HepG2 (cell line): ENCODE results near the gene DSG2. TPM values are rescaled to one million over a fixed set of nuclear protein-coding genes. Genes with fewer than 3 reads are reported as not detected.

Experiments
- ATAC-seq: fragments of 200-7000 bp; cut with Tn5 transposase; 3 replicates; pipeline ENCODE4 v1.9.1; 2020; ENCODE audit warnings: mild to moderate bottlenecking, moderate library complexity
- BruUV-seq: library from RNA; stranded (reverse); fragments of 400-500 nt; replicated peaks from 2 replicates; lab custom pipeline; 2021; lab: Mats Ljungman, UMichigan
- CTCF ChIA-PET: fragments of 300-600 bp; formaldehyde crosslinking; extraction: SDS; loops from one replicate; lab custom pipeline; 2021; ENCODE audit warnings: low total read pairs, inconsistent platforms, low intra/inter-chr PET ratio; lab: Yijun Ruan, JAX
- POLR2A ChIA-PET: fragments of 350-600 bp; sonication (Branson Sonifier 250); formaldehyde crosslinking; loops from one replicate; lab custom pipeline; 2020; ENCODE audit warnings: antibody characterized with exemption, inconsistent platforms; lab: Yijun Ruan, JAX
- DNase-seq: peaks from one replicate; pipeline ENCODE4 v3.0.0-alpha.2; 2015; ENCODE audit warnings: low spot score
- FAIRE-seq: peaks from 3 replicates; lab custom pipeline; 2011; peaks lifted over from hg19 to GRCh38; lab: Jason Lieb, UNC
- H2AFZ ChIP-seq: one replicate; pipeline ENCODE4 v1.6.1; 2011; ENCODE audit warnings: low read length, inconsistent platforms
- H3K27ac ChIP-seq: fragments of 300-600 bp; 3 replicates; pipeline ENCODE4 v1.8.0; 2011; ENCODE audit warnings: mixed run types, mild to moderate bottlenecking, mixed read lengths, low read length, inconsistent platforms; ENCODE audit not compliant: insufficient read depth; ENCODE audit errors: extremely low read length
- H3K27me3 ChIP-seq, 2 experiments: fragments of 200-600 bp in 1 of 2; 2 replicates in 1 of 2; 3 replicates in 1 of 2; pipeline versions ENCODE4 v1.6.0 to v1.8.0; 2011; ENCODE audit warnings: low read length in 2 of 2, mild to moderate bottlenecking in 2 of 2, moderate library complexity in 2 of 2, inconsistent platforms in 1 of 2; ENCODE audit not compliant: insufficient read depth in 2 of 2, control insufficient read depth in 1 of 2
- H3K36me3 ChIP-seq, 2 experiments: fragments of 200-600 bp in 1 of 2; replicated peaks in 1 of 2; 2 replicates in 1 of 2; 3 replicates in 1 of 2; pipeline versions ENCODE4 v1.5.1 to v1.8.0; 2011; ENCODE audit warnings: low read length in 2 of 2, inconsistent platforms in 1 of 2; ENCODE audit not compliant: insufficient read depth in 2 of 2, control insufficient read depth in 1 of 2
- H3K4me1 ChIP-seq: 2 replicates; pipeline ENCODE4 v1.5.1; 2012; ENCODE audit warnings: low read length, inconsistent platforms; ENCODE audit not compliant: insufficient read depth
- H3K4me2 ChIP-seq: 2 replicates; pipeline ENCODE4 v1.6.0; 2011; ENCODE audit warnings: low read depth, low read length, inconsistent platforms
- H3K4me3 ChIP-seq, 3 experiments: fragments of 200-600 bp in 1 of 3; sonication (generic), shearing (Covaris generic) in 1 of 3; replicated peaks in 1 of 3; 2 replicates each; pipeline ENCODE4 v1.5.1; 2011 to 2016; ENCODE audit warnings: low read length in 3 of 3, inconsistent platforms in 2 of 3, low read depth in 2 of 3, mild to moderate bottlenecking in 2 of 3, control low read depth in 1 of 3, mixed read lengths in 1 of 3; ENCODE audit not compliant: insufficient read depth in 1 of 3
- H3K79me2 ChIP-seq: one replicate; pipeline ENCODE4 v1.6.1; 2011; ENCODE audit warnings: low read length, inconsistent platforms; ENCODE audit not compliant: insufficient read depth
- H3K9ac ChIP-seq: 2 replicates; pipeline ENCODE4 v1.6.0; 2011; ENCODE audit warnings: mild to moderate bottlenecking, low read depth, low read length, inconsistent platforms; ENCODE audit not compliant: insufficient read depth
- H3K9me3 ChIP-seq: 2 replicates; pipeline ENCODE4 v1.5.1; 2012; ENCODE audit warnings: mild to moderate bottlenecking, low read length
- H4K20me1 ChIP-seq: 2 replicates; pipeline ENCODE4 v1.6.0; 2011; ENCODE audit warnings: inconsistent platforms, mild to moderate bottlenecking, low read length, moderate library complexity; ENCODE audit not compliant: insufficient read depth
- ADNP ChIP-seq: sonication (generic); formaldehyde crosslinking; IDR thresholded peaks from 2 replicates; pipeline ENCODE4 v1.4.0; 2020; ENCODE audit warnings: missing genetic modification reagents
- BCL3 ChIP-seq: sonication (generic); formaldehyde crosslinking; IDR thresholded peaks from 2 replicates; pipeline ENCODE4 v1.5.1; 2020; ENCODE audit warnings: mild to moderate bottlenecking, missing genetic modification reagents, moderate library complexity
- HDAC1 ChIP-seq: sonication (generic); formaldehyde crosslinking; IDR thresholded peaks from 2 replicates; pipeline ENCODE4 v1.5.1; 2020; ENCODE audit warnings: mild to moderate bottlenecking, missing genetic modification reagents
- IKZF4 ChIP-seq: sonication (generic); formaldehyde crosslinking; IDR thresholded peaks from 2 replicates; pipeline ENCODE4 v1.5.1; 2020; ENCODE audit warnings: borderline replicate concordance, mild to moderate bottlenecking, low read depth, missing genetic modification reagents; ENCODE audit errors: not compliant biosample characterization
- MAFG ChIP-seq: sonication (generic); formaldehyde crosslinking; IDR thresholded peaks from 2 replicates; pipeline ENCODE4 v1.5.1; 2020; ENCODE audit warnings: mild to moderate bottlenecking, missing genetic modification reagents
- MATR3 ChIP-seq: sonication (generic); formaldehyde crosslinking; IDR thresholded peaks from 2 replicates; pipeline ENCODE4 v1.4.0; 2020; ENCODE audit warnings: missing genetic modification reagents
- NR1H2 ChIP-seq: sonication (generic); formaldehyde crosslinking; IDR thresholded peaks from 2 replicates; pipeline ENCODE4 v1.8.1; 2022; ENCODE audit warnings: low read depth, missing genetic modification reagents, borderline replicate concordance
- RXRA ChIP-seq: sonication (generic); formaldehyde crosslinking; IDR thresholded peaks from 2 replicates; pipeline ENCODE4 v1.5.1; 2020; ENCODE audit warnings: missing genetic modification reagents
- SMAD3 ChIP-seq: sonication (generic); formaldehyde crosslinking; IDR thresholded peaks from 2 replicates; pipeline ENCODE4 v1.4.0; 2020; ENCODE audit warnings: missing genetic modification reagents
- SNAPC2 ChIP-seq: sonication (generic); formaldehyde crosslinking; IDR thresholded peaks from 2 replicates; pipeline ENCODE4 v1.8.1; 2022; ENCODE audit warnings: mild to moderate bottlenecking, missing genetic modification reagents
- ZMAT5 ChIP-seq: sonication (generic); formaldehyde crosslinking; IDR thresholded peaks from 2 replicates; pipeline ENCODE4 v1.5.0; 2020; ENCODE audit warnings: mild to moderate bottlenecking, low read depth, missing genetic modification reagents, borderline replicate concordance
- ZNF326 ChIP-seq: sonication (generic); formaldehyde crosslinking; IDR thresholded peaks from 2 replicates; pipeline ENCODE4 v1.4.0; 2020; ENCODE audit warnings: missing genetic modification reagents, borderline replicate concordance
- ZNF678 ChIP-seq: sonication (generic); formaldehyde crosslinking; IDR thresholded peaks from 2 replicates; pipeline ENCODE4 v1.4.0; 2020; ENCODE audit warnings: mild to moderate bottlenecking, missing genetic modification reagents
- ZUFSP ChIP-seq: sonication (generic); formaldehyde crosslinking; IDR thresholded peaks from 2 replicates; pipeline ENCODE4 v1.9.0; 2021; ENCODE audit warnings: missing genetic modification reagents, mild to moderate bottlenecking, borderline replicate concordance
- WGBS: methylation state at CpG from one replicate; pipeline ENCODE4 v1.1.6; 2017; ENCODE audit warnings: low lambda C conversion rate; 5-methylcytosine and 5-hydroxymethylcytosine counted together
- in situ Hi-C: cut with HindIII; loops from 2 replicates; pipeline ENCODE4 v1.10.0; 2017; ENCODE audit warnings: low pct_unique_long_range_greater_than_20kb; ENCODE audit not compliant: extremely low pct_ligation_motif_present
- intact Hi-C: fragments of 100-400 bp; cut with micrococcal nuclease; formaldehyde crosslinking; loops from one replicate; pipeline ENCODE4 v1.10.0; 2022; ENCODE audit not compliant: unreplicated experiment
- polyA plus RNA-seq, 8 experiments: library from polyadenylated mRNA; depleted of rRNA in 3 of 8; stranded (reverse) in 7 of 8; unstranded in 1 of 8; fragments of >200 nt; fragmentation: Illumina TruSeq in 4 of 8; extraction: Trizol in 4 of 8; gene quantifications; 2 replicates each; pipeline versions ENCODE4 v1.2.1 to v1.2.3, GENCODE V29; 2011 to 2016; ENCODE audit warnings: low read depth in 4 of 8, missing spikeins in 1 of 8, mixed read lengths in 1 of 8; ENCODE audit not compliant: insufficient read depth in 1 of 8
- total RNA-seq, 5 experiments: library from RNA; depleted of rRNA; stranded (reverse); fragments of >200 nt; fragmentation: Illumina TruSeq; extraction: Trizol; gene quantifications; 2 replicates each; pipeline ENCODE4 v1.2.3, GENCODE V29; 2016; ENCODE audit warnings: low read depth in 1 of 5
- TF ChIP-seq, protein P1 (sequence below): sonication (generic); formaldehyde crosslinking; IDR thresholded peaks from 2 replicates; pipeline ENCODE4 v1.5.0; 2020; ENCODE audit warnings: missing genetic modification reagents, mild to moderate bottlenecking, borderline replicate concordance

Gene DSG2
- total and polyA plus RNA-seq, 2 of the 13 experiments (the other 11 are each of a cell fraction or from before 2014, with no cell fraction given): 23.3 to 66.7 TPM

GRCh38 chr18:31598021-31598805 lies 100.2 kb downstream of the DSG2 start:
- no peak for DNase-seq

More at GRCh38 chr18:31598021-31598805, 100.2 kb downstream of the DSG2 start:
- H3K4me3 ChIP-seq: no peak overlapping the region
- no peak for ATAC-seq
- H3K4me1 ChIP-seq: peaks cover 39% of the 10 kb centered on the region
- H3K9me3 ChIP-seq: no peaks in the 10 kb centered on the region
- H3K27me3 ChIP-seq: no peaks in the 10 kb centered on the region
- CTCF ChIA-PET: no interaction called here
- no peak overlapping the region for H3K9ac ChIP-seq
- no peaks in the 10 kb centered on the region for H4K20me1 ChIP-seq
- no peak overlapping the region for H2AFZ ChIP-seq
- H3K27ac ChIP-seq: peak overlapping the region; percentile 0
- 96% methylated on average over 13 of the region's 13 CpGs for WGBS
- POLR2A ChIA-PET: interaction anchor here (1.1 to 2.8 kb wide), 2 partner anchors 8 to 11 kb away, joined by 3 to 15 read pairs; no protein-coding TSS in a partner anchor
- in situ Hi-C loops: no loop called here
- no TSS peak for BruUV-seq
- TF ChIP-seq SMAD3 (CRISPR knock-in tag): no peak
- no peak for TF ChIP-seq SNAPC2 (CRISPR knock-in tag)
- TF ChIP-seq ZNF678 (CRISPR knock-in tag): no peak
- no peak for TF ChIP-seq BCL3
- no peak for TF ChIP-seq ZMAT5 (CRISPR knock-in tag)
- no peak for TF ChIP-seq RXRA
- TF ChIP-seq, protein P1, sequence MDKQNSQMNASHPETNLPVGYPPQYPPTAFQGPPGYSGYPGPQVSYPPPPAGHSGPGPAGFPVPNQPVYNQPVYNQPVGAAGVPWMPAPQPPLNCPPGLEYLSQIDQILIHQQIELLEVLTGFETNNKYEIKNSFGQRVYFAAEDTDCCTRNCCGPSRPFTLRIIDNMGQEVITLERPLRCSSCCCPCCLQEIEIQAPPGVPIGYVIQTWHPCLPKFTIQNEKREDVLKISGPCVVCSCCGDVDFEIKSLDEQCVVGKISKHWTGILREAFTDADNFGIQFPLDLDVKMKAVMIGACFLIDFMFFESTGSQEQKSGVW: no peak
- no peak for TF ChIP-seq ZNF326
- no peak for TF ChIP-seq IKZF4 (CRISPR knock-in tag)
- TF ChIP-seq MAFG (CRISPR knock-in tag): no peak
- no peak for TF ChIP-seq MATR3 (CRISPR knock-in tag)
- no peak for TF ChIP-seq HDAC1 (CRISPR knock-in tag)
- no peak for TF ChIP-seq ZUFSP (CRISPR knock-in tag)
- no peak for TF ChIP-seq ADNP (CRISPR knock-in tag)
- TF ChIP-seq NR1H2 (CRISPR knock-in tag): no peak
- TF ChIP-seq, all 625 proteins: peak for 0
- no peak overlapping the region for H3K4me2 ChIP-seq
- H3K36me3 ChIP-seq: peaks cover 0 to 37% of the 10 kb centered on the region in 2 experiments; a peak in 2 of 5 replicates
- no peaks in the 10 kb centered on the region for H3K79me2 ChIP-seq
- intact Hi-C loops: loop anchor here (10.0 kb wide), 1 partner anchor 87 kb away; the partner anchor contains the start of gene B4GALT6
- no peak for FAIRE-seq
